Tibial nerve (tissue), 4 donors: Measurements from ENCODE around the gene RGS16.

Experiments used
- CTCF ChIP-seq, 5 experiments: fragments of 200-600 bp in 3 of 5; fragments of 450-650 bp in 2 of 5; sonication (generic) in 3 of 5; IDR thresholded peaks; one replicate each; pipeline ENCODE4 v1.5.1; 2016 to 2019; ENCODE audit warnings: antibody characterized with exemption in 5 of 5, mild to moderate bottlenecking in 3 of 5, moderate library complexity in 2 of 5
- EP300 ChIP-seq, 2 donors: sonication (generic); formaldehyde crosslinking; IDR thresholded peaks; one replicate each; pipeline ENCODE4 v1.6.1; 2017; ENCODE audit warnings: antibody characterized with exemption in 2 of 2, mild to moderate bottlenecking in 1 of 2
- POLR2A ChIP-seq, 2 donors: fragments of 450-650 bp; IDR thresholded peaks; one replicate each; pipeline ENCODE4 v1.6.1; 2017; ENCODE audit warnings: antibody characterized with exemption in 2 of 2, mild to moderate bottlenecking in 2 of 2, moderate library complexity in 2 of 2

DNA sequence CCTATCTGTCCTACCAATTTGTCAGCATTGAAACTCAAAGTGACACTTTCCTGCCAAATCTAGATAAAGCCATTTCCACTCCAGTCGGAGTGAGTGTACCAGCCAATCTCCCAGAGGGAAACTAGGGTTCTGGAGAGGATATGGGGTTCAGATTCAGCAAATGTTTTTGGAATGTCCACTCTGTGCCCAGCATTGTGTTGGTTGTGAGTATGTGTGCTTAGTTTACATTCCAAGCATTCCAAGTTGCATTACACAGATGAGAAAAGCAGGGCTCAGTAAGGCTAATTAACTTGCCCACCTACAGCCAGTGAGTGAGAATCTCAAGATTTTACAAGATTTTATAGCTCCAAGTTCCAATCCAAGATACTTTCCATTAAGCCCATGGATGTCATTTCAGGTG, 26.4 kb upstream of the RGS16 start:
- TF ChIP-seq CTCF (IDR thresholded peaks at IDR 0.05) (no peak), EP300 (IDR thresholded peaks at IDR 0.05) (no peak), POLR2A (IDR thresholded peaks at IDR 0.05) (no peak)
